ENCODE data around the gene FHAD1. TPM values are rescaled to one million over a fixed set of nuclear protein-coding genes. Genes with fewer than 3 reads are reported as not detected.
A peak's percentile ranks its signal among the peaks of the same experiment; 100 is the strongest.
"Not testable (repeated sequence)": the region's sequence is repeated elsewhere in the genome, so short reads cannot be mapped to it uniquely, and the experiment has no call there.

FHAD1 gene
- total RNA-seq, 6 donors from 2014 or later, result 2.0 to 45.8 (median 12.5) TPM

DNA sequence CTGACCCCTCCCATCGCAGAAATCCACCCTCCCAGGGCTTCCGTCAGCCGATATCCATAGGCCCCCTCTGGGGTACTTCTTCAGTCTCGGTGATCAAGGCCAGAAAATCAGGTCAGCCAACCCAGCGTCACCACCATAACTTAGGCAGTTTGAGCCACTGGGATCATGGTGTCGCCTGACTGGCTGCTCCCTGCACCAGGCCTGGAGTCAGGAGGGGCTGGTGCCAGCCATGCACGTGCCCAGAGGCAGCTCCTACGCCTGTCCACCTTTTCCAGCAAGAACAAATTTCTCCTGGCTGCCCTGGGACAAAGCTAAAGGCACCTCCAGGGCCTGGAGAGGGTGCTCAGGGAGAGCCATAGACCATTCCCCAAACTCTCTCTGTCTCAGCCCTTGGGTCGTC lies 186.4 kb downstream of the FHAD1 start:
- no peak for DNase-seq
- TF ChIP-seq, protein P1, sequence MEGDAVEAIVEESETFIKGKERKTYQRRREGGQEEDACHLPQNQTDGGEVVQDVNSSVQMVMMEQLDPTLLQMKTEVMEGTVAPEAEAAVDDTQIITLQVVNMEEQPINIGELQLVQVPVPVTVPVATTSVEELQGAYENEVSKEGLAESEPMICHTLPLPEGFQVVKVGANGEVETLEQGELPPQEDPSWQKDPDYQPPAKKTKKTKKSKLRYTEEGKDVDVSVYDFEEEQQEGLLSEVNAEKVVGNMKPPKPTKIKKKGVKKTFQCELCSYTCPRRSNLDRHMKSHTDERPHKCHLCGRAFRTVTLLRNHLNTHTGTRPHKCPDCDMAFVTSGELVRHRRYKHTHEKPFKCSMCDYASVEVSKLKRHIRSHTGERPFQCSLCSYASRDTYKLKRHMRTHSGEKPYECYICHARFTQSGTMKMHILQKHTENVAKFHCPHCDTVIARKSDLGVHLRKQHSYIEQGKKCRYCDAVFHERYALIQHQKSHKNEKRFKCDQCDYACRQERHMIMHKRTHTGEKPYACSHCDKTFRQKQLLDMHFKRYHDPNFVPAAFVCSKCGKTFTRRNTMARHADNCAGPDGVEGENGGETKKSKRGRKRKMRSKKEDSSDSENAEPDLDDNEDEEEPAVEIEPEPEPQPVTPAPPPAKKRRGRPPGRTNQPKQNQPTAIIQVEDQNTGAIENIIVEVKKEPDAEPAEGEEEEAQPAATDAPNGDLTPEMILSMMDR (IDR thresholded peaks at IDR 0.05), result no peak
- Histone ChIP-seq H3K9me3 (no peaks in the 10 kb centered on the region), H3K4me3 (no peak overlapping the region), H3K4me1 (no peaks in the 10 kb centered on the region), H3K27ac (no peak overlapping the region), H3K27me3 (no peaks in the 10 kb centered on the region), H3K36me3 (peaks cover 0 to 19% (median 4%) of the 10 kb centered on the region in 4 donors)
- ATAC-seq (ENCODE audit: low FRiP score in 2 of 2), result no peak
- 86 to 92% methylated on average over 6 to 9 of the region's 9 CpGs for WGBS, 2 donors

DNA sequence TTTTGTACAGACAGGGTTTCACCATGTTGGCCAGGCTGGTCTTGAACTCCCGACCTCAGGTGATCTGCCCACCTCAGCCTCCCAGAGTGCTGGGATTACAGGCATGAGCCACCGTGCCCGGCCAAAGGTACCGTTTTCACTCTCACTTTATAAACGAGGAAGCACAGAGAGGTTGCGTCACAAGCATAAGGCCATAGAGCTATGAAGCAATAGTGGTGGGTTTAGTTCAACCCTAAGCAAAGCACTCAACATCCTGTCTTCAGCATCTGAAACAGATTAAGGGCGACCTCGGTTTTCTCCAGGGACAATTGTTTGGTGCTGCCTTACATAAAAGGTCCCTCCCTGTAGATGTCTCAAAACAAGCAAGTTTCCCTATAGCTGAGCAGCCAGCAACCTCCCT lies 187.7 kb downstream of the FHAD1 start:
- not testable (repeated sequence) for H3K4me1 ChIP-seq, H3K36me3 ChIP-seq, H3K4me3 ChIP-seq, H3K27me3 ChIP-seq, H3K9me3 ChIP-seq
- H3K27ac ChIP-seq, result peak overlapping the region in 1 of 4 donors; percentile 35
- DNase-seq (peak in 1 of 2 donors; percentile 74), ATAC-seq (ENCODE audit: low FRiP score in 2 of 2) (peak in 1 of 2 donors; percentile 51)
- 48 to 58% methylated on average over 5 to 8 of the region's 8 CpGs for WGBS, 2 donors
- TF ChIP-seq POLR2AphosphoS5 (IDR thresholded peaks at IDR 0.05), result peak in 1 of 2 donors; percentile 27

- no peaks in the 10 kb centered on the region for H3K9me3 ChIP-seq
- H3K36me3 ChIP-seq, result peaks cover 0 to 6% (median 2%) of the 10 kb centered on the region in 4 donors
- H3K4me3 ChIP-seq, result no peak overlapping the region
- no peak for DNase-seq
- no peaks in the 10 kb centered on the region for H3K27me3 ChIP-seq
- ATAC-seq (ENCODE audit: low FRiP score in 2 of 2), result no peak
- no peak overlapping the region for H3K27ac ChIP-seq
- TF ChIP-seq POLR2A (IDR thresholded peaks at IDR 0.05) (no peak), EP300 (IDR thresholded peaks at IDR 0.05) (no peak), POLR2AphosphoS5 (IDR thresholded peaks at IDR 0.05) (no peak)
- TF ChIP-seq, protein P1 (IDR thresholded peaks at IDR 0.05), result no peak
- no peaks in the 10 kb centered on the region for H3K4me1 ChIP-seq
- 91 to 94% methylated on average over 17 of the region's 17 CpGs for WGBS, 2 donors
Measured at GRCh38 chr1:15435239-15436077, 188.4 kb downstream of the FHAD1 start.

DNA sequence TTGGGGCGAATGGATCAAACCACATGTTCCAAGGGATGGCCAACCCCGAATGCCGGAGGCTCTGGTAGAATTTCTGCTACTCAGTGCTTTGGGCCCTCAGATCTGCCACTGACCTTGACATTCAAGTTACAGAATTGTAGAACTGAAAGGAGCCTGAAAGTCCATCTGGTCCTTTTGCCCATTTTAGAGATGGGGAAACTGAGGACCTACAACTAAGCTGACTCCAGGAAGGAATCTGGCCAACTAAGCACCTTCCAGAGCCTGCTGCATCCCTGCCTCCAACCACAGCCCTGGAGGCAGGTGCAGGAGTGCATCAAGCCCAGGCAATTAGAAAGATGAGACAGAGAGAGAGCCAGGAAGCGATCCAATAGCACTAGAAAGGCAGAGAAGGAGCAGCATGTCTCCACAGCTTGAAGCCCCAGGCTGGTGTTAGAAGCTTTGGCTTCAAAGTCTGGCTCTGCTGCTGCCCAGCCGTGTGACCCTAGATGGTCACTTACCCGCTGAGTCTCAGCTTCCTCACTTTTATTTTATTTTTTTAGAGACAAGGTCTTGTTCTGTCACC lies 189.9 kb downstream of the FHAD1 start:
- Histone ChIP-seq H3K27me3 (no peaks in the 10 kb centered on the region), H3K4me1 (no peaks in the 10 kb centered on the region), H3K4me3 (no peak overlapping the region), H3K36me3 (no peaks in the 10 kb centered on the region), H3K27ac (no peak overlapping the region), H3K9me3 (no peaks in the 10 kb centered on the region)
- ATAC-seq (ENCODE audit: low FRiP score in 2 of 2) (no peak), DNase-seq (no peak)
- 91 to 96% methylated on average over 6 of the region's 6 CpGs for WGBS, 2 donors
- TF ChIP-seq EP300 (IDR thresholded peaks at IDR 0.05), result no peak
- no peak for TF ChIP-seq POLR2AphosphoS5 (IDR thresholded peaks at IDR 0.05)
- TF ChIP-seq, protein P1 (IDR thresholded peaks at IDR 0.05), result no peak

DNA sequence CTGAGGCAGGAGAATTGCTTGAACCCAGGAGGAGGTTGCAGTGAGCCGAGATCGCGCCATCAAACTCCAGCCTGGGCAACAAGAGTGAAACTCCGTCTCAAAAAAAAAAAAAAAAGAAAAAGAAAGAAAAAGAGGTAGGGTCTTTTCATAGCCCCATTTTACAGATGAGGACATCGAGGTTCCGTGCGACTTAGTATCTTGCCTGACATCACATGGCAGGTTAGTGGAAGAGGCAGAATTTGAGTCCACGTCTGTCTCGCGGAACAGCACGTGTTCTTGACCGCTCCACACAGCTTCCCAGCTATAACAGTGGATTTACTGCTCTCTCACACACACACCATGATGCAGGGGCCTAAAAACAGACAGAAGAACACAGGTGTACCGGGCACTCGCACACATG lies 192.3 kb downstream of the FHAD1 start:
- Histone ChIP-seq H3K4me3 (no peak overlapping the region), H3K36me3 (no peaks in the 10 kb centered on the region), H3K4me1 (no peaks in the 10 kb centered on the region), H3K27ac (no peak overlapping the region), H3K9me3 (no peaks in the 10 kb centered on the region), H3K27me3 (no peaks in the 10 kb centered on the region)
- ATAC-seq (ENCODE audit: low FRiP score in 2 of 2), result no peak
- no peak for DNase-seq
- TF ChIP-seq POLR2AphosphoS5 (IDR thresholded peaks at IDR 0.05), result no peak
- TF ChIP-seq POLR2A (IDR thresholded peaks at IDR 0.05), result no peak
- TF ChIP-seq, protein P1 (IDR thresholded peaks at IDR 0.05), result no peak
- no peak for TF ChIP-seq EP300 (IDR thresholded peaks at IDR 0.05)
- WGBS, 2 donors, result 93 to 95% methylated on average over 14 of the region's 14 CpGs

Data from upper lobe of left lung (tissue), 6 donors.